UCSD-AML1 (cell line): ENCODE results near the gene SKA2.
"Not testable (repeated sequence)": the region's sequence is repeated elsewhere in the genome, so short reads cannot be mapped to it uniquely, and the experiment has no call there.

Experiments
- DNase-seq: peaks from one replicate; lab custom pipeline; 2025; ENCODE audit not compliant: unreplicated experiment; lab: John Stamatoyannopoulos, UW

The SKA2 gene

GRCh38 chr17:59101178-59101577, 53.8 kb downstream of the SKA2 start:
- DNase-seq = no peak

GRCh38 chr17:59097876-59098275, 57.1 kb downstream of the SKA2 start:
- no peak for DNase-seq

DNA sequence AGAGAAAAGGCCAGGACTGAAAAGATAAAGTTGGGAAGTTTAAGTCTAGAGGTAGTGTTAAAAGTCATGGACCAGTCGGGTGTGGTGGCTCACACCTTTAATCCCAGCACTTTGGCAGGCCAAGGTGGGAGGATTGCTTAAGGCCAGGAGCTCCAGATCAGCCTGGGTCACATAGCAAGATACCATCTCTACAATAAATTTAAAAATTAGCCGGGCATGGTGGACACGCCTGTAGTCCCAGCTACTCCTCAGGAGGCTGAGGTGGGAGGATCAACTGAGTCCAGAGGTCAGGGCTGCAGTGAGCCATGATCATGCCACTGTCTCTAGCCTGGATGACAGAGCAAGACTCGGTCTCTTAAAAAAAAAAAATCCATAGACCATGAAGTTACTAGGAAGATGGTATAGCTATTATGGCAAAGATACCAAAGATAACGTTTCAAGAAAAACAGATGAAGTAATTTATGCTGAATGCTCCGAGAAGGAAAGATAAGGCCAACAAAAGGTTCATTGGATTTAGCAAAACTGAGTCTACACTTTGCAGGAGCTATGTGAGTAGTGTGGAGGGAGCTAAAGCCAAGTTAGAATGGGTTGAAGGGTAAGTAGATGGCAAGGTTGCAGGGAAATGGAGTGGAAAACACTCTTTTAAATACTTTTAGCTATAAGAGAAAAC, 60.0 kb downstream of the SKA2 start:
- no peak for DNase-seq

DNA sequence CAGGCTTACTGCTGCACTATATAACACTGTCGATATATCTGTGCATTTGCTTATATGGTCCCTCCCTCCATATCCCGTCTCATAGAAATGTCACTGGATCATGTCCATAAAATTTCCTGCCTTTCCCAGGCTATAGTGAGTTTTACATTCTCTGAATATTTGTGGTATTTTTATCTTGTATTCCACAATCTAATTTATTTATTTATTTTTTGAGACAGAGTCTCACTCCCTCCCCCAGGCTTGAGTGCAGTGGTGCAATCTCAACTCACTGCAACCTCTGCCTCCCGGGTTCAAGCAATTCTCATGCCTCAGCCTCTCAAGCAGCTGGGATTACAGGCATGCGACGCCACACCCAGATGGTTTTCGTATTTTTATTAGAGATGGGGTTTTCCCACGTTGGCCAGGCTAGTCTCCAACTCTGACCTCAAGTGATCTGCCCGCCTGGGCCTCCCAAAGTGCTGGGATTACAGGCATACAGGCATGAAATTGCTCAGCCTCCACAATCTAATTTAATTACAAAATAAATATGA, 61.2 kb downstream of the SKA2 start:
- DNase-seq = no peak

DNA sequence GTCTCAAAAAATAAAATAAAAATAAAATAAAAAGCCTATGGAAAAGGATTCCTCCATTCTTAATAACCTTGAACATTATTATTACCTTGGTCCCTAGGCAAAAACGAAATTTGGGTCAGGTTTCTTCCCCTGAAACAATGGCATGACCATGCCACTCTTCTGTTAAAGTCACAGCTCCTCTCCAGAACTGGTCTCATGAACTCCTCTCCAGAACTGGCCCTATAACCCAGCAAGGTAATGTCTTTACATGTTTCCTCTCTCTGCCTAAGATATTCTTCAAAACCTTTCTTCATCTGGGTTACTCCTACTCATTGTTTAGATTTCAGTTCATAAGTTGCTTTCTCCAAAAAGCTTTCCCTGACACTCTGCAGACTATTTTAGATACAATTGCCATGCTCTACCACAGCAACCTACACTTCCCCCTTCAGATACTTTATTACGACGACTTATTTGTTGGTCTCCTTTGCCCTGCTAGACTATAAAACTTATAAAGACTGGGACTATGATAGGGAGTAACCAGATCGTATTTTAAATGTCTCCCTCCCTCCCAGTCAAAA, 61.8 kb downstream of the SKA2 start:
- no peak for DNase-seq

DNA sequence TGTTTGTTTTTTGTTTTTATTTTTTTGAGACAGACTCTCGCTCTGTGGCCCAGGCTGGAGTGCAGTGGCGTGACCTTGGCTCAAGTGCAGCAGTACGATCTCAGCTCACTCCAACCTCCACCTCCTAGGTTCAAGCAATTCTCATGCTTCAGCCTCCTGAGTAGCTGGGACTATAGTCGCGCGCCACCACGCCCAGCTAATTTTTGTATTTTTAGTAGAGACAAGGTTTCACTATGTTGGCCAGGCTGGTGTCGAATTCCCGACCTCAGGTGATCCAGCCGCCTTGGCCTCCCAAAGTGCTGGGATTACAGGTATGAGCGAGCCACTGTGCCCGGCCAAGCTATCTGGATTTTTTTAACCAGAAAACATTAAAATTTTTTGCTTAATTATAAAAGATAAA, 64.4 kb downstream of the SKA2 start:
- not testable (repeated sequence) for DNase-seq

- DNase-seq = no peak
These were observed 70.8 kb downstream of the SKA2 start for GRCh38 chr17:59084154-59084553.

DNA sequence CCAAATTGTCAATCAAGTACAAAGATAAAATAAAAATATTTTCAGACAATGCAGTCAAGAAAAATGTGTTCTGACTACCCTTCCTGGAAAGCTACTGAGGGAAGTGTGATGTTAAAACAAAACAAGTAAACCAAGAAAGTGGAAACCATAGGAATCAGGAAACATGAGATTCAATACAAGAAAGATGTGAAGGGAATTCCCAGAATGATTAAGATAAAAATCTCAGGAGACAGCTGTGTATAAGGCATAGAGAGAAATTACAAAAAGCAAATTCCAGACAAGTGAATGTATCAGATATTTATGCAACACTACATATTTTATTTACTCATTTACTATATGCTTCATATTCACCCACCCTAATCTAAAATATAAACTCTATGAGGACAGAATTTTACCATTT, 80.5 kb downstream of the SKA2 start:
- DNase-seq = no peak

- no peak for DNase-seq
These were observed 81.0 kb downstream of the SKA2 start for GRCh38 chr17:59073972-59074371.

GRCh38 chr17:59069856-59070255, 85.1 kb downstream of the SKA2 start:
- no peak for DNase-seq

DNA sequence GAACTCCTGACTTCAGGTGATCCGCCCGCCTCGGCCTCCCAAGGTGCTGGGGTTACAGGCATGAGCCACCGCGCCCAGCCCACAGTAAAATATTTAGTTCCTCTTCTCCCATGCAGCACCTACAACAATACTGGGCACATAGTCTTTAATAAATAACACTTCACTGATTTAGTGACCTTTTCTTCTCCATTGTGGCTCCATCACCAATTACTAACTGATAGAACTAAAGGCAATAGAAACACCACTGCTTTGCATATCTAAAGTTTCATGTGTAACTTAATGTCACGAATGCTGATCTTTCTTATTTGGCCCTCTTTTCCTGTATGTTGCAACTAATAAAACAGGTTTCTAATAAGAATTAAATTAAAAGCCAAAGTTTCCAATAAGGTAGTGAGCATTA, 87.2 kb downstream of the SKA2 start:
- no peak for DNase-seq

- no peak for DNase-seq
These were observed 87.6 kb downstream of the SKA2 start for GRCh38 chr17:59067340-59067739.

DNA sequence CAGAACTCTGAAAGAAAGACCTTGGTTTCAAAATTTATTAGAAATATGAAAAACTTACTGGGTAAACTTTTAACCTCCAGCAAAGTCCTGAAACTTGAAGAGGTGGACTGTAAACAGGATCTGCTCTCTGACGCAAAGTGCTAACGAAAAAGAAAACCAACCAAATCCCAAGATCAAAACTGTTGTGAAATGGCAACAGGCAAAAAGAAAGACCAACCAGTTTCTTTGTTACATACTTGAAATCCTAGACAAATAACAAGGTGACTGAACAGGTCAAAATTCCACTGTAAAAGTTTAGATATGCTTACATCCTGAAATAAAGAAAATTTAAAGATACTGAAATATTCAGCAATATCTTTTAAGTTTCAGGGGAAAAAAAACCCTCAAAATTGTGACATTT, 92.5 kb downstream of the SKA2 start:
- DNase-seq = no peak
